NOMO-1 treated with dmso at 0.1 percent for 144 hours (cell line): Measurements from ENCODE around the gene TNFRSF4.

Experiments used
- DNase-seq: peaks from one replicate; lab custom pipeline; 2025; ENCODE audit not compliant: unreplicated experiment; lab: John Stamatoyannopoulos, UW

Gene TNFRSF4

DNA sequence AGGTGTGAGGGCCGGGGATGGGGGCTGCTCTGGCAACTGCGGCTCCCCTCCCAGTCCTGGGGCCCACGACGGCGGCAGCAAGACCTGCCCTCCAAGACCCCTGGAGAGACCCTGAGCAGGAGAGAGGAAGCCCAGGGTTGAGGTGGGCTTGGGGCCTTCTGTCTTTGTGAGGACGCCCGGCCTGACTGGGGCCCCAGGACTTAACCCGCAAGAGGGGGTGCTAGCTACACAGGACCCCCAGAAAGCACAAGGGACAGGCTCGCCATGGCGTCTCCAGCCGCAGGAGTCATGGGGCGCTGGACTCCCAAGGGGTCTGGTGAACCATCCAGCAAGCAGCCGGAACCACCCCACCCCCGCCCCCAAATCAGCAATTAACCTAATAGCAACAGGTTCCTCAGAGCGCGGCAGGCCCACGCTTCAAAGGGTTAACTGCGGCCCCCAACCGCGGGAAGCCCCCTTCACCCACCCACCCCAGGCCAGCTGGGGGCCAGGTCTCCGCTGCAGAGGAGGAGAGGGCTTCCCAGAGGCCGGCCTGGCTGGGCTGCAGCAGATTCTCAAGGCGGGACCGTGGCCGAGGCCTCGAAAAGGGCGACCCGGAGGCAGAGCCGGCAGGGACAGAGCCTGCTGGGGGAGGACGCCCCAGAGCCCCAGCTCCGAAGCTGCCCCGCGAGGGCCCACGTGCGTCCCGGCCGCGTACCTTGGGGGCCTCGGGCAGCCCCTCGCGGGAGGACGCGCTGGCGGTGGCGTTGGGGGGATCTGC is 32.0 kb upstream of the TNFRSF4 start:
- DNase-seq: no peak

DNA sequence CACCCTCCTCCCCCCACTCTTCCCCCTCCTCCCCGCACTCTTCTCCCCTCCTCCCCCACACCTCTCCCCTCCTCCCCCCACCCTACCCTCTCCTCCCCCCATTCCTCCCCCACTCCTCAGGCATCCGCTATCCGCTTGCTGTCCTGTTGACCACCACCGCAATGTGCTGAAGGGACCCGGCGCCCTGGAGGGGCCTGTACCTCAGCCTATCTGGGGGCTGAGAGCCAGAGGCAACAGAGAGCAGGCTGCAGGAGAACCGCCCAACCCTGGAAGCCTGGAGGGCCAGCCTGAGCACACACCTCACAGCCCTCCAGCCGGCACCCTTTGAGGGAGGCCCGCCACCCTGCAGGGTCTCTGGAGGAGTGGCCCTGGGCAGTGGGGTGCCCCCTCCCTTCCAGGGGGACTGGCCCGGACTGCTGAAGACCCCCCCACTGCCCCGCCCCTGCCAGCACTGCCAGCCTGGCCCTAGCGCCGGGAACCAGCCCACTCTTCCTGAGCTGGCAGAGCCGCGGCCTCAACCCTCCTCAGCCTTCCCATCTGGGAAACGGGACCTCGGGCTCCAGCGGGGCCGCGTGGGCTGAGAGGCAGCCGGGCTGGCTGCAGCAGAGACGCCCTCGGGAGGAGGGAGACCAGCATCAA is 31.3 kb upstream of the TNFRSF4 start:
- DNase-seq: no peak

- DNase-seq: no peak
Observed at GRCh38 chr1:1244192-1244811, 30.3 kb upstream of the TNFRSF4 start.

DNA sequence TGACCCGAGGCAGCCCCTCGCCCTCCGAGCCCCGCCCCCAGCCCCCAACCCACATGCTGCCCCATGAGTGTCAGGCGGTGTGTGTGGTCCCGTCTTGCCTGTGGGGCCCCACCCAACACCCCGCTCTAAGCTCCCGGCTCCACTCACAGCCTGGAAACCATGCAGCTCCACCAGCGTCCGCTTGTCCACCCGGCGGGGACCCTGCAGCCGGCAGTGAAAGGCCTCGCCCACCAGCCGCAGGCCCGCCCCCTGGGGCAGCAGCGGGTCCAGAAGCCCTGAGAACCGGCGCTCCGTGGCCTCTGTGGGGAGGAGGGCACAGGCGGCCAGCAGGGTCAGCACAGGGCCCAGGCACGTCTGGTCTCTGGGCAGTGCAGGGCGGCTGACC is 29.8 kb upstream of the TNFRSF4 start:
- no peak for DNase-seq

GRCh38 chr1:1243266-1243660 is 29.3 kb upstream of the TNFRSF4 start:
- no peak for DNase-seq

- DNase-seq: no peak
Observed at GRCh38 chr1:1242461-1243265, 28.7 kb upstream of the TNFRSF4 start.

GRCh38 chr1:1241588-1242219 is 27.8 kb upstream of the TNFRSF4 start:
- DNase-seq: no peak

DNA sequence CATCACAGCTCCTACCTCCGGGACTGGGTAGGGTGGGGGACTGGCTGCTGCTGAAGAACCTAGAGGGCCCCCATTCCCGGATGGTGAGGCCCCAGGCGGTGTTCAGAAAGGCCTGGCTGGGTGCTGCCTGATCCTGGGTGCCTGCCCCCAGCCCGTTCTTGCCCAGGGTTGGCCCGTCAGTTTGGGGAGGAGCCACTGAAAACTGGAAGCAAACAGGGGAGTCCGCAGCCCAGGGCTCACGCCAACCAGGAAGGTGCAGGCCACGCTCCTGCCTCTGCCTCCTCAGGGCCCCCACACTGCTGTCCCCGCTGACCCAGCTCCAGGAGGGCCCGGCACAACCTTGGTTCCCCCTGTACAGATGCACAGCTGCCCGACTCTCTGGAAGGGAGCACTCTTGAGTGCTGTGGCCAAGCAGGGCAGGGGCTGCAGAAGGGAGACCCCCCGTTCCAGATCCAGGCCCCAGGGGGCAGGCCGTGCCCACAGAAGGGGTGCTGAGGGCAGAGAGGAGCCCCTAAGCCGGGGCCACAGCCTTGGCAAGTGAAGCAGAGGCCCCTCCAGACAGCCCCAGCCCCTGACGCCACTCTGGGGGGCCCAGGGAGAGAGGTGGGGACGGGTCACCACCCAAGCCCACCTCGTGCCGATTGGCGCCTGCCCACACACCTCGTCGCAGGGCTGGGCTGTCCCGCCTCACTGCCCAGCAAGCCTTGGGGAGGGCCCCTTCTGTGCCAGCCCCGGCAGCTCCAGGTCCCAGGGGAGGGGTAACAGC is 27.1 kb upstream of the TNFRSF4 start:
- DNase-seq: no peak

GRCh38 chr1:1240348-1240732 is 26.4 kb upstream of the TNFRSF4 start:
- no peak for DNase-seq

GRCh38 chr1:1239614-1240347 is 25.8 kb upstream of the TNFRSF4 start:
- DNase-seq: no peak

DNA sequence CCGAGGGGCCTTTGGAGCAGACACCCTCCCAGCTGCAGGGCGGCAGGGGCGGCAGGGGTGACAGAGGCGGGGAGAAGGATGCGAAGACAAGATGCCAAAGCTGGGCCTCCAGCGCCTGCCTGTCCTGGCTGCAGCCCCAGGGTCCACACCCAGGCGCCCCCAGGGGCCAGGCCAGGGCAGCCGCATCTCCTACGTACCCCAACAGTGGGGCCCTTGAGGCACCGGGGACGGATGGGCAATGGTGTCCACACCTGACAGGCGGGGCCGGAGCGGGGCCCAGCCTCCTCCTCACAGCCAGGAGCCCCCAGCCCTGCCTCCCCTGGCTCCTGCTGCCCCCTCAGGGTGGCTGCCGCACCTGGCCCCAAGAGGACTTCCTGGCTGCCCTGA is 25.3 kb upstream of the TNFRSF4 start:
- DNase-seq: no peak

GRCh38 chr1:1238702-1239178 is 24.8 kb upstream of the TNFRSF4 start:
- no peak for DNase-seq

- DNase-seq: no peak
Observed at GRCh38 chr1:1237874-1238701, 24.1 kb upstream of the TNFRSF4 start.

DNA sequence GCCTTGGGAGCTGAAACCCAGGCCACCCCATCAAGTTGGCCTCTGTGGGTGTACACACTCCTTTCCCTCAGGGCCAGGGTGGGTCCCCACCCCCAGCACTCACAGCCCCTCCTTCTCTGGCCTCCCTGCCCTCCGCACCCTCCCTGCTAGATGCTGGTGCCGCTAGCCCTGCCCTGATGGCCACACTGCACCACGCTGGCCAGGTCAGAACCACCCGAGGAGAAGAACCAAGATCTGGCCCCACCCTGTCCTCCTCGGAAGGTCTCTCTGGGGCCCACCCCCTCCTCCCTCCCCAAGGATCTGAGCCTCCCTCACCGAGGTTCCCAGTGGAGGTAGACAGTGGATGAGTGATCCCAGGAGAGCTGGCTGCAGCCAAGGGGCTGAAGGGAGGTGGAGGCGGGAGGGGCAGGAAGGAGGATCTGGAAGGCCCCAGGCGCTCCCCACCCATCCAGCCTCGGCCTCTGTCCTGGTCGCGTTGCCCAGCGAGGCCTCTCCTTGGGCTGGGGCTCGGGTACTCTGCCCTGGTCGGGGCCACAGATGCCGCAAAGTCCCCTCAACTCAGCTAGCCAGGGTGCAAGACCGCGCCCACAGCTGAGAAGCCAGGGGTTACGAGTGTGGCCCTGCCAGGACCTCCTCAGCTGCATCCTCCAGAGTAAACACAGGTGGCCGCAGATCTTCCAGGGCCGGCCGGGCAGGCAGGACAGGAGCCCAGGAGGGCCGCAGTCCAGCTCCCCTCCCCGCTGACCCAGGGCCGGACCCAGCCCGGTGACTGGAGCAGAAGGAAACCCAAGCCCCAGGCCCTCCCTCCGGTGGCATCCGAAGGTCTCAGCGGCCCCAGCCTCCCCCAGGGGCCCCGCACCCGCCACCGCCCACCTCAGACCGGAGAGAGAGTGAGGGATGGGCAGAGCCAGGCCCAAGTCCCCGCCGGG is 23.3 kb upstream of the TNFRSF4 start:
- no peak for DNase-seq

DNA sequence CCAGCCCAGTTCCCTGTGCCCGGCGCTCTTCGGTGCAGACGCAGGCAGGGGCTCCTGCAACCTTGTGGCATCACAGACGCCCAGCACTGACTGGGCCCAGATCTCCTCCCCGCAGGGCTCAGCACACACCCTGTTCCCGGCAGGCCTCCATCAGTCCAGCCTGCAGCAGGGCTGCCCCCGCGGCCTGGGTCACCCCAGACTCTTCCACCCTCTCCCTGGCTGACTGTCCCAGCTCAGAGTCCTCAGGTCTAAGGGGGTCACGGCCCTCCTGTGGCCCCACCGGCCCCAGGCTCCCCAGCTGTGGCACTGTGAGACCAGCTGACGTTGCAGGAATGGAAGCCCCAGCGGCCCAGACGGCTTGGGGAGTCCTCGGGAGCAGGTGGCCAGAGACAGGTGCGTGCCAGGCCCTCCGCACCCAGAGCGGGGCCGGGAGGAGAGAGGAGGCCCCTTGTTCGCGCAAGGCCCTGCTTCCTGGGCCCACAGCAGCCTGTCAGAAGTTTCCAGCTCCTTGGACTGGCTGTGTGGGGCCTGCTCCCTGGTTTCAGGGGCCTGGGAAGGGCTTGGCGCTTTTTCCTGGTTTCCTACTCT is 22.3 kb upstream of the TNFRSF4 start:
- no peak for DNase-seq

GRCh38 chr1:1235016-1235744 is 21.2 kb upstream of the TNFRSF4 start:
- no peak for DNase-seq
